ENCODE measurements around the gene SAAL1. TPM values are rescaled to one million over a fixed set of nuclear protein-coding genes. Genes with fewer than 3 reads are reported as not detected.
A peak's percentile ranks its signal among the peaks of the same experiment; 100 is the strongest.

SAAL1 gene
- total RNA-seq, 1 experiment from 2014 or later = 19.5 TPM

- BruUV-seq (replicated peaks) = no TSS peak
- H3K9me3 ChIP-seq (ENCODE audit: control insufficient read depth, insufficient read depth, low read depth, low read length) = no peaks in the 10 kb centered on the region
- POLR2A ChIA-PET = no interaction called here
- DNase-seq (ENCODE audit: low read depth, low spot score) (no peak), ATAC-seq (no peak)
- H3K4me3 ChIP-seq (ENCODE audit: low read depth in 2 of 2, low read length in 2 of 2) = no peak overlapping the region
- H3K27ac ChIP-seq (ENCODE audit: low read length) = no peak overlapping the region
- TF ChIP-seq, protein P1, sequence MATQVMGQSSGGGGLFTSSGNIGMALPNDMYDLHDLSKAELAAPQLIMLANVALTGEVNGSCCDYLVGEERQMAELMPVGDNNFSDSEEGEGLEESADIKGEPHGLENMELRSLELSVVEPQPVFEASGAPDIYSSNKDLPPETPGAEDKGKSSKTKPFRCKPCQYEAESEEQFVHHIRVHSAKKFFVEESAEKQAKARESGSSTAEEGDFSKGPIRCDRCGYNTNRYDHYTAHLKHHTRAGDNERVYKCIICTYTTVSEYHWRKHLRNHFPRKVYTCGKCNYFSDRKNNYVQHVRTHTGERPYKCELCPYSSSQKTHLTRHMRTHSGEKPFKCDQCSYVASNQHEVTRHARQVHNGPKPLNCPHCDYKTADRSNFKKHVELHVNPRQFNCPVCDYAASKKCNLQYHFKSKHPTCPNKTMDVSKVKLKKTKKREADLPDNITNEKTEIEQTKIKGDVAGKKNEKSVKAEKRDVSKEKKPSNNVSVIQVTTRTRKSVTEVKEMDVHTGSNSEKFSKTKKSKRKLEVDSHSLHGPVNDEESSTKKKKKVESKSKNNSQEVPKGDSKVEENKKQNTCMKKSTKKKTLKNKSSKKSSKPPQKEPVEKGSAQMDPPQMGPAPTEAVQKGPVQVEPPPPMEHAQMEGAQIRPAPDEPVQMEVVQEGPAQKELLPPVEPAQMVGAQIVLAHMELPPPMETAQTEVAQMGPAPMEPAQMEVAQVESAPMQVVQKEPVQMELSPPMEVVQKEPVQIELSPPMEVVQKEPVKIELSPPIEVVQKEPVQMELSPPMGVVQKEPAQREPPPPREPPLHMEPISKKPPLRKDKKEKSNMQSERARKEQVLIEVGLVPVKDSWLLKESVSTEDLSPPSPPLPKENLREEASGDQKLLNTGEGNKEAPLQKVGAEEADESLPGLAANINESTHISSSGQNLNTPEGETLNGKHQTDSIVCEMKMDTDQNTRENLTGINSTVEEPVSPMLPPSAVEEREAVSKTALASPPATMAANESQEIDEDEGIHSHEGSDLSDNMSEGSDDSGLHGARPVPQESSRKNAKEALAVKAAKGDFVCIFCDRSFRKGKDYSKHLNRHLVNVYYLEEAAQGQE (IDR thresholded peaks at IDR 0.05; ENCODE audit: insufficient read depth in 1 of 2, low read depth in 2 of 2, low read length in 1 of 2) = no peak
- TF ChIP-seq POLR2AphosphoS5 (IDR thresholded peaks at IDR 0.05; ENCODE audit: low read depth, low read length) (no peak), SIN3A (IDR thresholded peaks at IDR 0.05; ENCODE audit: borderline replicate concordance, insufficient read depth, low read depth, low read length) (no peak), TCF7L2 (IDR thresholded peaks at IDR 0.05; ENCODE audit: low read depth, low read length) (no peak)
- TF ChIP-seq, protein P2, sequence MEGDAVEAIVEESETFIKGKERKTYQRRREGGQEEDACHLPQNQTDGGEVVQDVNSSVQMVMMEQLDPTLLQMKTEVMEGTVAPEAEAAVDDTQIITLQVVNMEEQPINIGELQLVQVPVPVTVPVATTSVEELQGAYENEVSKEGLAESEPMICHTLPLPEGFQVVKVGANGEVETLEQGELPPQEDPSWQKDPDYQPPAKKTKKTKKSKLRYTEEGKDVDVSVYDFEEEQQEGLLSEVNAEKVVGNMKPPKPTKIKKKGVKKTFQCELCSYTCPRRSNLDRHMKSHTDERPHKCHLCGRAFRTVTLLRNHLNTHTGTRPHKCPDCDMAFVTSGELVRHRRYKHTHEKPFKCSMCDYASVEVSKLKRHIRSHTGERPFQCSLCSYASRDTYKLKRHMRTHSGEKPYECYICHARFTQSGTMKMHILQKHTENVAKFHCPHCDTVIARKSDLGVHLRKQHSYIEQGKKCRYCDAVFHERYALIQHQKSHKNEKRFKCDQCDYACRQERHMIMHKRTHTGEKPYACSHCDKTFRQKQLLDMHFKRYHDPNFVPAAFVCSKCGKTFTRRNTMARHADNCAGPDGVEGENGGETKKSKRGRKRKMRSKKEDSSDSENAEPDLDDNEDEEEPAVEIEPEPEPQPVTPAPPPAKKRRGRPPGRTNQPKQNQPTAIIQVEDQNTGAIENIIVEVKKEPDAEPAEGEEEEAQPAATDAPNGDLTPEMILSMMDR (IDR thresholded peaks at IDR 0.05) = peak; percentile 42; the same call in 1 of the 2 replicates
- H3K4me1 ChIP-seq (ENCODE audit: control insufficient read depth, insufficient read depth, low read length) = no peaks in the 10 kb centered on the region
- intact Hi-C loops (cut with micrococcal nuclease; ENCODE audit: unreplicated experiment) (no loop called here), in situ Hi-C loops (cut with HindIII; ENCODE audit: low pct_unique_long_range_greater_than_20kb, low sequenced_read_pairs) (no loop called here)
- CTCF ChIA-PET = no interaction called here
- peaks cover 18% of the 10 kb centered on the region for H3K27me3 ChIP-seq (ENCODE audit: control insufficient read depth, insufficient read depth, low read length)
- H3K36me3 ChIP-seq (ENCODE audit: control insufficient read depth, insufficient read depth, low read length) = no peaks in the 10 kb centered on the region
These were observed 39.1 kb upstream of the SAAL1 start for GRCh38 chr11:18145025-18145424.

GRCh38 chr11:18144243-18144642, 38.4 kb upstream of the SAAL1 start:
- DNase-seq (ENCODE audit: low read depth, low spot score) (no peak), ATAC-seq (no peak)
- H3K36me3 ChIP-seq (ENCODE audit: control insufficient read depth, insufficient read depth, low read length) = no peaks in the 10 kb centered on the region
- no peaks in the 10 kb centered on the region for H3K4me1 ChIP-seq (ENCODE audit: control insufficient read depth, insufficient read depth, low read length)
- no peak overlapping the region for H3K4me3 ChIP-seq (ENCODE audit: low read depth in 2 of 2, low read length in 2 of 2)
- H3K9me3 ChIP-seq (ENCODE audit: control insufficient read depth, insufficient read depth, low read depth, low read length) = no peaks in the 10 kb centered on the region
- in situ Hi-C loops (cut with HindIII; ENCODE audit: low pct_unique_long_range_greater_than_20kb, low sequenced_read_pairs) (no loop called here), intact Hi-C loops (cut with micrococcal nuclease; ENCODE audit: unreplicated experiment) (no loop called here)
- POLR2A ChIA-PET = no interaction called here
- peaks cover 13% of the 10 kb centered on the region for H3K27me3 ChIP-seq (ENCODE audit: control insufficient read depth, insufficient read depth, low read length)
- TF ChIP-seq POLR2AphosphoS5 (IDR thresholded peaks at IDR 0.05; ENCODE audit: low read depth, low read length) (no peak), TCF7L2 (IDR thresholded peaks at IDR 0.05; ENCODE audit: low read depth, low read length) (no peak), SIN3A (IDR thresholded peaks at IDR 0.05; ENCODE audit: borderline replicate concordance, insufficient read depth, low read depth, low read length) (no peak)
- TF ChIP-seq, protein P2 (IDR thresholded peaks at IDR 0.05) = no peak
- TF ChIP-seq, protein P1 (IDR thresholded peaks at IDR 0.05; ENCODE audit: insufficient read depth in 1 of 2, low read depth in 2 of 2, low read length in 1 of 2) = no peak
- CTCF ChIA-PET = no interaction called here
- BruUV-seq (replicated peaks) = no TSS peak
- no peak overlapping the region for H3K27ac ChIP-seq (ENCODE audit: low read length)

All from Panc1 (cell line).